Mesodermal cell (in vitro differentiated cells): ENCODE measurements around the gene SUGP2.

Experiments
- H3K27ac ChIP-seq: 2 replicates; pipeline ENCODE4 v1.7.0; 2013; ENCODE audit warnings: mild to moderate bottlenecking, low read depth, low read length, moderate library complexity; ENCODE audit not compliant: severe bottlenecking
- H3K36me3 ChIP-seq: 2 replicates; pipeline ENCODE4 v1.7.1; 2013; ENCODE audit warnings: mild to moderate bottlenecking, low read length, moderate library complexity; ENCODE audit not compliant: control insufficient read depth, insufficient read depth
- H3K4me1 ChIP-seq: one replicate; pipeline ENCODE4 v1.7.1; 2013; ENCODE audit warnings: mild to moderate bottlenecking, low read length; ENCODE audit not compliant: insufficient read depth, control insufficient read depth, poor library complexity, severe bottlenecking
- H3K4me3 ChIP-seq: 2 replicates; pipeline ENCODE4 v1.7.0; 2013; ENCODE audit warnings: low read length, control low read depth, mild to moderate bottlenecking; ENCODE audit not compliant: insufficient read depth, poor library complexity, severe bottlenecking; ENCODE audit errors: extremely low read depth
- H3K9me3 ChIP-seq: 2 replicates; pipeline ENCODE4 v1.7.1; 2013; ENCODE audit warnings: mild to moderate bottlenecking, low read length, moderate library complexity; ENCODE audit not compliant: control insufficient read depth
- WGBS, 2 experiments: methylation state at CpG; one replicate each; pipeline ENCODE4 v1.1.5; 2013; ENCODE audit warnings: missing lambda C conversion rate in 2 of 2; ENCODE audit not compliant: insufficient coverage in 2 of 2; 5-methylcytosine and 5-hydroxymethylcytosine counted together

Gene SUGP2

GRCh38 chr19:19050104-19050503, 16.8 kb upstream of the SUGP2 start:
- no peaks in the 10 kb centered on the region for H3K9me3 ChIP-seq
- 95 to 96% methylated on average over 2 to 3 of the region's 4 CpGs for WGBS, 2 experiments
- no peak overlapping the region for H3K4me3 ChIP-seq
- H3K27ac ChIP-seq = no peak overlapping the region
- H3K36me3 ChIP-seq = peaks cover 79% of the 10 kb centered on the region
- H3K4me1 ChIP-seq = no peaks in the 10 kb centered on the region

GRCh38 chr19:19049406-19049805, 16.1 kb upstream of the SUGP2 start:
- Histone ChIP-seq H3K27ac (no peak overlapping the region), H3K4me3 (no peak overlapping the region), H3K36me3 (peaks cover 79% of the 10 kb centered on the region), H3K9me3 (no peaks in the 10 kb centered on the region), H3K4me1 (no peaks in the 10 kb centered on the region)
- 100% methylated on average over 1 of the region's 2 CpGs; no CpG with 5 or more reads in 1 of the 2 experiments for WGBS, 2 experiments

GRCh38 chr19:19043881-19044280, 10.6 kb upstream of the SUGP2 start:
- WGBS, 2 experiments = 99% methylated on average over 6 of the region's 6 CpGs
- peaks cover 75% of the 10 kb centered on the region for H3K36me3 ChIP-seq
- no peaks in the 10 kb centered on the region for H3K9me3 ChIP-seq
- no peak overlapping the region for H3K27ac ChIP-seq
- no peak overlapping the region for H3K4me3 ChIP-seq
- no peaks in the 10 kb centered on the region for H3K4me1 ChIP-seq

- Histone ChIP-seq H3K4me3 (no peak overlapping the region), H3K4me1 (no peaks in the 10 kb centered on the region), H3K9me3 (no peaks in the 10 kb centered on the region), H3K36me3 (peaks cover 75% of the 10 kb centered on the region), H3K27ac (no peak overlapping the region)
- WGBS, 2 experiments = 100% methylated on average over 1 of the region's 6 CpGs
Observed at GRCh38 chr19:19043481-19043880, 10.2 kb upstream of the SUGP2 start.

GRCh38 chr19:19042732-19043280, 9.5 kb upstream of the SUGP2 start:
- H3K27ac ChIP-seq = no peak overlapping the region
- no peaks in the 10 kb centered on the region for H3K4me1 ChIP-seq
- peaks cover 1% of the 10 kb centered on the region for H3K9me3 ChIP-seq
- 93% methylated on average over 12 of the region's 13 CpGs for WGBS, 2 experiments
- H3K4me3 ChIP-seq = no peak overlapping the region
- H3K36me3 ChIP-seq = peaks cover 79% of the 10 kb centered on the region

GRCh38 chr19:19040417-19040816, 7.1 kb upstream of the SUGP2 start:
- WGBS, 2 experiments = 97 to 100% methylated on average over 4 of the region's 7 CpGs
- H3K9me3 ChIP-seq = peaks cover 17% of the 10 kb centered on the region
- peaks cover 79% of the 10 kb centered on the region for H3K36me3 ChIP-seq
- H3K4me3 ChIP-seq = no peak overlapping the region
- H3K27ac ChIP-seq = no peak overlapping the region
- H3K4me1 ChIP-seq = peaks cover under 1% of the 10 kb centered on the region

- H3K4me1 ChIP-seq = peaks cover 4% of the 10 kb centered on the region
- H3K36me3 ChIP-seq = peaks cover 78% of the 10 kb centered on the region
- peaks cover 17% of the 10 kb centered on the region for H3K9me3 ChIP-seq
- no peak overlapping the region for H3K27ac ChIP-seq
- H3K4me3 ChIP-seq = no peak overlapping the region
- WGBS, 2 experiments = 90 to 100% methylated on average over 2 to 3 of the region's 4 CpGs
Observed at GRCh38 chr19:19039901-19040300, 6.6 kb upstream of the SUGP2 start.

- peak overlapping the region; percentile 87 for H3K27ac ChIP-seq
- H3K36me3 ChIP-seq = peaks cover 62% of the 10 kb centered on the region
- WGBS, 2 experiments = 9 to 12% methylated on average over 9 to 10 of the region's 10 CpGs
- H3K9me3 ChIP-seq = peaks cover 17% of the 10 kb centered on the region
- H3K4me1 ChIP-seq = peaks cover 8% of the 10 kb centered on the region
- peak overlapping the region; percentile 97 for H3K4me3 ChIP-seq
Observed at GRCh38 chr19:19034204-19034624, 897 bp upstream of the SUGP2 start.

GRCh38 chr19:19033176-19033425, 216 bp downstream of the SUGP2 start:
- Histone ChIP-seq H3K4me1 (peaks cover 8% of the 10 kb centered on the region), H3K27ac (peak overlapping the region; percentile 87), H3K36me3 (peaks cover 63% of the 10 kb centered on the region), H3K9me3 (peaks cover 17% of the 10 kb centered on the region), H3K4me3 (peak overlapping the region; percentile 97)
- 0% methylated on average over 31 to 32 of the region's 32 CpGs for WGBS, 2 experiments

GRCh38 chr19:19032420-19033175, 719 bp downstream of the SUGP2 start:
- Histone ChIP-seq H3K9me3 (peaks cover 13% of the 10 kb centered on the region), H3K4me1 (peaks cover 8% of the 10 kb centered on the region), H3K27ac (peak overlapping the region; percentile 87), H3K36me3 (peaks cover 63% of the 10 kb centered on the region), H3K4me3 (peak overlapping the region; percentile 97)
- 1 to 2% methylated on average over 18 to 21 of the region's 31 CpGs for WGBS, 2 experiments

- Histone ChIP-seq H3K4me1 (peaks cover 8% of the 10 kb centered on the region), H3K9me3 (peaks cover 7% of the 10 kb centered on the region), H3K36me3 (peaks cover 63% of the 10 kb centered on the region), H3K4me3 (peak overlapping the region; percentile 97), H3K27ac (peak overlapping the region; percentile 87)
- 92 to 100% methylated on average over 1 to 3 of the region's 5 CpGs for WGBS, 2 experiments
Observed at GRCh38 chr19:19031891-19032290, 1.4 kb downstream of the SUGP2 start.
